H7 (cell line): Measurements from ENCODE around the gene MECP2. TPM values are rescaled to one million over a fixed set of nuclear protein-coding genes. Genes with fewer than 3 reads are reported as not detected.
"Not testable (repeated sequence)": the region's sequence is repeated elsewhere in the genome, so short reads cannot be mapped to it uniquely, and the experiment has no call there.

Source experiments
- DNase-seq: peaks from one replicate; pipeline ENCODE4 v3.0.0; 2012
- H3K27me3 ChIP-seq: 2 replicates; pipeline ENCODE4 v1.6.0; 2011; ENCODE audit warnings: mild to moderate bottlenecking, low read length; ENCODE audit not compliant: control insufficient read depth, insufficient read depth
- H3K36me3 ChIP-seq: replicated peaks from 2 replicates; pipeline ENCODE4 v1.5.1; 2011; ENCODE audit warnings: low read length; ENCODE audit not compliant: control insufficient read depth, insufficient read depth
- H3K4me3 ChIP-seq: 2 replicates; pipeline ENCODE4 v1.5.1; 2011; ENCODE audit warnings: low read depth, mild to moderate bottlenecking, control low read depth, low read length, moderate library complexity; ENCODE audit not compliant: insufficient read depth
- total RNA-seq: library from RNA; depleted of rRNA; stranded (reverse); fragments of >200 nt; shearing (Covaris generic); gene quantifications from 2 replicates; pipeline ENCODE4 v1.2.3, GENCODE V29; 2014; rRNA removed

Gene MECP2
- total RNA-seq, result 24.2 and 30.5 TPM in 2 replicates

- Histone ChIP-seq H3K27me3 (no peaks in the 10 kb centered on the region), H3K4me3 (peak within 1 kb of the TSS; percentile 45), H3K36me3 (no peaks in the 10 kb centered on the region)
- DNase-seq, result peak; percentile 96
Observed at GRCh38 chrX:154097589-154098541, at the start of gene MECP2. MECP2 (minus strand) TSS chrX:154097717.

DNA sequence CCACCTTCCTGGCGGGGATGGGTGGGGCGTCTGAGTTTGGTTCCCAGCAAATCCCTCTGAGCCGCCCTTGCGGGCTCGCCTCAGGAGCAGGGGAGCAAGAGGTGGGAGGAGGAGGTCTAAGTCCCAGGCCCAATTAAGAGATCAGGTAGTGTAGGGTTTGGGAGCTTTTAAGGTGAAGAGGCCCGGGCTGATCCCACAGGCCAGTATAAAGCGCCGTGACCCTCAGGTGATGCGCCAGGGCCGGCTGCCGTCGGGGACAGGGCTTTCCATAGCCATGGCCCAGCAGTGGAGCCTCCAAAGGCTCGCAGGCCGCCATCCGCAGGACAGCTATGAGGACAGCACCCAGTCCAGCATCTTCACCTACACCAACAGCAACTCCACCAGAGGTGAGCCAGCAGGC is 46.5 kb upstream of the MECP2 start, which contains the start of gene OPN1LW:
Gene OPN1LW (plus strand): TSS at position 234 of the 400 bp plus-strand sequence. CDS start 41 bp downstream, at position 275.
- not testable (repeated sequence) for H3K36me3 ChIP-seq, H3K27me3 ChIP-seq, H3K4me3 ChIP-seq, DNase-seq

DNA sequence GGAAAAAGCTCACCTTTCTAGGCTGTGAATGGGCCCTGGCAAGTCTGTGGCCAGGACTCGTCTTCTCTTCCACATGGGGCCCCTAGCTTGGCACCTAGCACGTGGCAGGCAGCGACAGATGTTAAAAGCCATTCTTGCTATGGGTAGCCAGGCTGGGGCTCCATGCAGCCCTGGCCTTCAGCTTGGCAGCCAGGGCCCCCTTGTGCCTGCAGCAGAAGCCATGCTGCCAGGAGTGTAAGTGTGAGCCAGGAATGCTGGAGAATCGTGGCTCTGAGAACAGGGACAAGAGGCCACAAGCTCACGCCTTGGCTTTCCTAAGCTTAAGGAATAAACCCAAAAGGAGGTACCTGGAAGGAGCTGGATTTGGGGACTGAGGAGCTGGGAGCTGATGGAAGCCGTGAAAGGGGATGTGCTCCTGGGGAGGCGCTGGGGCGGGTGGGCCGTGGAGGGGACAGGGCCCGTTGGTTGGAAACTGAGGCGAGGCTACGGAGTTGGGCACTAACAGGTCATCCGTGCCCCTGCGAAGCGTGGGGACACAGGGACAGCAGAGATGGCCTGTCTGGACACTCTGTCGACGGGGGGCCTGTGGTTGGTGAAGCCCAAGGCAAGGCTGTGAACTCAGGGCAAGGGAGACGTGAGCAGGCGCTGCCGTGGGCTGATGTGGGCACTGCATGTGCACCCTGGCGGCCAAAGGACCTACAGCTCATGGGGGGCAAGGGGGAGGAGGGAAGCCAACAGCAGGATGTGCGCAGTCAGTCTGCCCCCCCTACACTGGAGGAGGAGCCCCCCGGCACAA is 45.6 kb upstream of the MECP2 start:
- DNase-seq, result no peak
- Histone ChIP-seq H3K27me3 (no peaks in the 10 kb centered on the region), H3K36me3 (no peaks in the 10 kb centered on the region), H3K4me3 (no peak overlapping the region)

GRCh38 chrX:154142386-154142785 is 44.9 kb upstream of the MECP2 start:
- DNase-seq, result no peak
- H3K27me3 ChIP-seq, result no peaks in the 10 kb centered on the region
- no peak overlapping the region for H3K4me3 ChIP-seq
- H3K36me3 ChIP-seq, result no peaks in the 10 kb centered on the region

- Histone ChIP-seq H3K27me3 (no peaks in the 10 kb centered on the region), H3K4me3 (no peak overlapping the region), H3K36me3 (no peaks in the 10 kb centered on the region)
- no peak for DNase-seq
Observed at GRCh38 chrX:154140742-154141141, 43.2 kb upstream of the MECP2 start.

- DNase-seq, result no peak
- Histone ChIP-seq H3K36me3 (no peaks in the 10 kb centered on the region), H3K4me3 (no peak overlapping the region), H3K27me3 (no peaks in the 10 kb centered on the region)
Observed at GRCh38 chrX:154140206-154140605, 42.7 kb upstream of the MECP2 start.

DNA sequence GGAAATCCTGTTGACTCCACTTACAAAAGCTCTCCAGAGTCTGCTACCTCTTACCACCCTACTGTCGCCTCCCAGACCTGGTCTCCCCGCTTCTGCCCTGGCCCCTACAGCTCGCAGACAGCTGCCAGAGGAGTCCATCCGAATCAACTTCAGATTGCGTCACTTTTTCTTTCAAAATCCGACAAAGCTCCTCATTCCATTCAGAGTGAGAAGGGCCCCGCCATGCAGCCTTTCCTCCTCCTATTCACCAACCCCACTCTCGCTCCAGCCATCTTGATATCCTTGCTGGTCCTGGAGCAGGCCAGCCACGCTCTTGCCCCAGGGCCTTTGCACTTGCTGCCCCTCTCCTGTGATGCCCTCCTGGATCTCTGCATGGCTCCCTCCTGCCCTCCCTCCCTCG is 41.3 kb upstream of the MECP2 start:
- Histone ChIP-seq H3K36me3 (no peaks in the 10 kb centered on the region), H3K27me3 (no peaks in the 10 kb centered on the region), H3K4me3 (no peak overlapping the region)
- no peak for DNase-seq

DNA sequence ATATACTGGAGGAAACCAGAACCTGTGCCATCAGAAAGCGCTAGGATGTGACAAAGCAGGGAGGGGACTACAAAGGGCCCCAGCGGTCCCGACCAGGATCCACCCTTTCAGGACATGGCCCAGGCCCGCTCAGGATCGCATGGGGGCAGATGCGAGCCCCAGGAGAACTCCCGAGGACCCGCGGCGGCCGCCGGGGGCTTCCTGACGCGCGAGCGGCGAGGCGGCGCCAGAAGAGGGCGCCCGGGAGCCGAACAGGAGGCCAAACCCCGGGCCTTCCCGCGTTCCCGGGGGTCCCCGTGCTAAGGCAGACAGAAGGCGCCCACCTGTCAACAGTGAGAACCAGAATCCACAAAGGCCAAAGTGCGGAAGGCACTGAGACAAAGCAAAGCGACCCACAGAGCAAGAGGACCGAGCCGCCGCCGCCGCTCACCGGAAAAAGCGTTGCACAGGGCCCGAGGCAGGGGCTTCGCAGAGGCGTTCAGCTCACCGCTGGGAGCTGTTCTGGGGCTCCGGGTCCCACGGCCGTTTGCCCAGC is 39.2 kb upstream of the MECP2 start:
- no peaks in the 10 kb centered on the region for H3K36me3 ChIP-seq
- H3K4me3 ChIP-seq, result peak overlapping the region; percentile 16
- no peaks in the 10 kb centered on the region for H3K27me3 ChIP-seq
- DNase-seq, result peak; percentile 94

DNA sequence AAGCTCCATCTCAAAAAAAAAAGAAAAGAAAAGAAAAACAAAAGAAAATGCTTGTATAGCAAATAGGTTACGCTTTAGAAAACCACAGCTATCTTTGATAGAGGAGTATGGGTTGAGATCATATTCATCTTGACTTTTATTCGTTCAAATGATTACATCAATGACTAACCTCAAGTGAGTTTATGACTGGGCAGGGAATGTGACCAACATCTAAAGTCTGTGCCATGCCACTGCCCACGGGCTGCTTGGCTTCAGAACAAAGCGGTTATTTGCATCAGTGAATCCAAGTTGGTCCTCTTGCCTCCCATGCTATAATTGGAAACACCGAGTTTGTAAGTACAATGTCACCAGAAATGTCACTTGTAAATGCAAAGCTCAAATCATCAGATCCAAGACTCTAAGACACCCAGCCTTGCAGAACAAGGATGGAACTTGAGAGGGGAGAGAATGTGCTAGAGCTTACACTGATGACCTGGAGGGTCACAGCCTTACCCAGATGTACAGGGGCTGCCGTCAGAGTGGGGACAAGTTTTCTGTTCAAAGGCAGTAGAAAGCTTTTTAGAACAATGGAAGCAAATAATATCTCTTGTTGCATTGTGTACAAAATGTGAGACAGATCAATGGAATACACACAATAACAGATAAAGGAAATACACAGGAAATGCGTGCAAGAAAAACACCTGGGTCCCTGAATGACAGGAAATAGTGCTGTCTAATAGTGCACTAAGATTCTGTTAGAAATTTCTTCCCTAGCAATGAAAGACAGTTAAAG is 38.1 kb upstream of the MECP2 start:
- DNase-seq, result no peak
- H3K4me3 ChIP-seq, result no peak overlapping the region
- H3K27me3 ChIP-seq, result no peaks in the 10 kb centered on the region
- no peaks in the 10 kb centered on the region for H3K36me3 ChIP-seq

GRCh38 chrX:154132366-154132765 is 34.8 kb upstream of the MECP2 start:
- no peaks in the 10 kb centered on the region for H3K36me3 ChIP-seq
- no peaks in the 10 kb centered on the region for H3K27me3 ChIP-seq
- H3K4me3 ChIP-seq, result no peak overlapping the region
- no peak for DNase-seq

GRCh38 chrX:154131955-154132354 is 34.4 kb upstream of the MECP2 start:
- DNase-seq, result no peak
- Histone ChIP-seq H3K27me3 (no peaks in the 10 kb centered on the region), H3K4me3 (no peak overlapping the region), H3K36me3 (no peaks in the 10 kb centered on the region)

GRCh38 chrX:154126101-154126500 is 28.6 kb upstream of the MECP2 start:
- no peak for DNase-seq
- Histone ChIP-seq H3K36me3 (no peaks in the 10 kb centered on the region), H3K27me3 (no peaks in the 10 kb centered on the region), H3K4me3 (no peak overlapping the region)

DNA sequence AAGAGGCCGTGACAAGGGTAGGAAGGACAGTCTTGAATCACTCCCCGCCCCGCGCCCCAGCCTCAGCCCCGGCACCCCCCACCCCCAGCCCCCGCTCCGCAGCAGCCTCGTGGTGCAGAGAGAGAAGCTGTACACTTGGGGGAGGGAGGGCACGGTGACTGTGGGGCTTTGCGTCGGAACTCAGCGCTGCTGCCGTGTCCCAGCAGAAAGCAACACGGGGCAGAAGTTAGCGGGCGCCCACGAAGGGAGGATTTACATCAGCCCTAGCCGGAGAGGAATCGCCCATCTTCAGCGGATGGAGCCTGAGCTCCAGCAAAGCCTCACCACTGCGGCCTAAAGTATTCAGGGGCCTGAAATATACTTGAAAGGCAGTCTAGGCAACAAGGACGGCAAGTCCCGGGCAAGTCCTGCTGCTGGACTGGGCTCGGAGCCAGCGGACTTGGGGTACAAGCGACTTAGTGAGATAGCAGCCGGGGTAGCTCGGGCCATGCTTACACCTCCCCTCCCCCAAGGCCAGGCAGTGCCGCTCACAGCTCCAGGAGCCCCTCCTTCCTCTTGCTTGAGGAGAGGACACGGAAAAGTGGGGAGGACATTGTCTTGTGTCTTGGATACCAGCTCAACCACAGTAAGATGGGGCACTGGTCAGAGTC is 28.0 kb upstream of the MECP2 start:
- no peaks in the 10 kb centered on the region for H3K27me3 ChIP-seq
- H3K36me3 ChIP-seq, result no peaks in the 10 kb centered on the region
- no peak overlapping the region for H3K4me3 ChIP-seq

More for the DNA sequence above, 28.0 kb upstream of the MECP2 start:
- DNase-seq, result no peak
